Renal pelvis (tissue), 4 donors: ENCODE results near the gene EXOC6B. TPM values are rescaled to one million over a fixed set of nuclear protein-coding genes. Genes with fewer than 3 reads are reported as not detected.

Experiments used
- DNase-seq: peaks from one replicate; pipeline ENCODE4 v3.0.0-alpha.2; 2013
- polyA plus RNA-seq, 3 donors: library from polyadenylated mRNA; unstranded; fragments of 120-200 nt; gene quantifications; one replicate each; pipeline ENCODE4 v1.2.1, GENCODE V29; 2013; ENCODE audit not compliant: insufficient read length in 3 of 3

EXOC6B gene
- polyA plus RNA-seq, 3 donors = 20.0 to 24.6 (median 21.8) TPM

DNA sequence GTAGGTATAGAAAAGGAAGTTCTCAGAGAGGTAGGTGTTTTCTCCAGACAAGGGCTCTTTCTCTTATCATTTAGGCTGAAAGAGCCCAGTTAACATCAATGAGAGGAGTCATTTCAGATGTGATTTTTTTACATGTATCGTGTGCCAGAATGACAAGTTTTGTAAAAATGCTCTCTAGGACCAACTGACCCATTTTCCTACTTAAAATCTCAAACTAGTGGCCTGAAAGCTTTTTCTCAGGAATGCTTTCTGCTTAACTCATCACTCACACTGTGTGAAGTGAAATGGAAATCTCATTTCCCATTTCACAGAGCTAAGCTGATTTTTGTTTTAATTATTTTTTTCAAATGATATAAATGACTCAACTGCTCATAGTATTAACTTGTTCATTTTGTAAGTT lies 549.5 kb downstream of the EXOC6B start:
- DNase-seq = no peak

DNA sequence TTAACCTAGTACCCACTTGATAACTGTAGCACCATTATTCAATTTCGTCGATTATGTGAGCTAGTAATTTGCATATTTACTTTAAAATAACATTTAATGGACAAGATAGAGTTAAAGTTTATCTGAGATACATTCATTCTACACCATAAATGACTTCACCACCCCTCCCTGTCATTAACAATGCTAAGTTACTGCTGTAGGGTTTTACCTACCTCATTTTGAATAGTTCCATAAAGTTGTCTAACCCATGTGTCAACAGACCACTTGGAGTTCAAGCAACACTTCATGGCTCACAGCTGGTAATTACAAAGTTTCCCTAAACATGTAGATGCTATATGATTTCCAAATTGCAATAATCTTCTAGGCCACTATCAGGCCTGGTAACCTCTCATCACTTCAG lies 550.7 kb downstream of the EXOC6B start:
- no peak for DNase-seq

DNA sequence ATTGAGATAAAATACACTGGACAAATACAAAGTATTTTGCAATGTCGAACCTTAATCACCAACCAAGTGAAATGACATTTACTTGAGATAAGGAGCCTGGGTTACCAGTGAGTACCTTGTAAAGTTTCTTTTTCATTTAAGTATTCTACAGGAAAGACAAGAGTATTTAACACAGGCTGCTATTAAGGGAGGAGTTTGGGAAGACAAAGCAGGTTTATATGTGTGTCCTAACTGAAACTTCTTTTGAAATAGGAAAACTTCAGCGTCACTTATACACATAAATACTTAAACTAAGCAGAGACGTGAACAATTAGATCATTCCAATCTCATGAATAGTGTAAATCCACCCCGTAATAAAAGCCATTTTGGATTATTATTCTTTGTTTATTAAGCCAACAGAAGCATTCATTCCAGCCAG lies 551.4 kb downstream of the EXOC6B start:
- DNase-seq = no peak

DNA sequence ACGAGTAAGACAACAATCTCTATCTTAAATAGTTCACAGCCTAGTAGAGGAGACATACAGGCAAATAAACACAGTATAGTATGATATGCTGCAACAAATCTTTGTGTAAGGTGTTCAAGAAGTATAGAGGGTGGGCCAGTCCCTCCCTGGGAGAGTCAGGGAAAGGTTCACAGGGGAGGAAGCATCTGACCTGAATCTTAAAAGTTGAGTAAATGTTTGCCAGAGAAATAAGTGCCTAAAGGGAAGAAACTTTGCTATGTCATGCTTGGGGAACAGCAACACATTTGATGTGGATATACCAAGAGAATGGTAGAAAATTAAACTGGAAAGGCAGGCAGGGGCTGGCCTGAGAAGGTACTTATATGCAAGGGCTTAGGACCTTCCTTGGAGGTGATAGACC lies 552.4 kb downstream of the EXOC6B start:
- DNase-seq = no peak

DNA sequence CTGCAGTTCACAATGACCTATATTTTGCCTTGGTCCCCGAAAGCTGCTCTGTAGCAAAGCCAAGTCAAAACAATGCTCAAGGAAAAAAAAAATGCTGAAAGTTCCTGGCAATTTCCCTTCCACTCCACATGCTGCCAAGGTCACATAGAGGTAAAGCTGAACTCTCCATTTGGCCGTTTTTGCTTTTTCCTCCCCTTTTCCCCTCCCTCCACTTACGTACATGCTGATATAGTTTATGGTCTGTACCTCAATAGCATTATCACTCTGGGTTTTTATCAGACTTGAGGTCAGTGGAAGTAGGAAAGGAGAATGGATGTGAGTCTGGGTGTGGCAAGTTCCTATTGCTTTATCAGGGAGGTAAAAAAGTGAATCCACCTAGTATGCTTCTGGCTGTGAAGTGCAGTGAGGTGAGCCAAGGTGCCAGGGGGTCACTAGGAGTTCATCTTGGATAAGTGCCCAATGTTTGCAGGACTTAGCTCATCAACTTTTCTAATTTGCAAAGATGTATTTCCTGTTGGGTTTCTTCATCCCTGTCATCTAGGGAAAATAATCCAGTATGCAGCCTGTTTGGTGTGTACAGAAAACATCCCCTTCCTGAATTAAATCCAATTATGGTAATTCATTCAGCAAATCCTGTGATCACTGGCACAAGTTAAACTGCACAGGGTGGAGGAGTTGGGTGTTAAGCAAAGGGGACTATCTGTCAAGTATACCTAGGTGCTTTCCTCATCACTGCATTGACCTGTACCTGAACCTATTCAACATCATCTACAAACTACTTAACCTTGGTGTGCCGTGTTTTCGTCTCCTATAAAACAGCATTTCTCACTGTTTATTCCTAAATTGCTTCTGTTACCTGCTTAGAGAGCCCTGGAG lies 553.8 kb downstream of the EXOC6B start:
- peak; percentile 37 for DNase-seq

DNA sequence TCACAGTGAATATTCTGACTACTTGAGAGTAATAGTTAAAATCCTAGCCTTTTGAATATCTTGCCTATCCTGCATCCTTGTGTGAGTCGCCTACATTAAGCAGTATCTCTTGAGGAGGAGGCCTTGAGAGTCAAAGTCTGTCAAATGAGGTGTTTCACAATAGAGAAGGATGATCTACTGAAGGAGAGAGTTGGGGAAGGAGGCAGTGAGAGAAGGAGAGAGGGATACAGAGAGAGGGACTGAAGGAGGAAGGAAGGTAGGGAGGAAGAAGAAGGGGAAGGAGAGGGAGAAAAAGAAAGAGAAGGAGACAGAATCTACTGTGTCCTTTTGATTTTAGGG lies 554.6 kb downstream of the EXOC6B start:
- DNase-seq = no peak

GRCh38 chr2:72270556-72271275 lies 555.1 kb downstream of the EXOC6B start:
- no peak for DNase-seq

DNA sequence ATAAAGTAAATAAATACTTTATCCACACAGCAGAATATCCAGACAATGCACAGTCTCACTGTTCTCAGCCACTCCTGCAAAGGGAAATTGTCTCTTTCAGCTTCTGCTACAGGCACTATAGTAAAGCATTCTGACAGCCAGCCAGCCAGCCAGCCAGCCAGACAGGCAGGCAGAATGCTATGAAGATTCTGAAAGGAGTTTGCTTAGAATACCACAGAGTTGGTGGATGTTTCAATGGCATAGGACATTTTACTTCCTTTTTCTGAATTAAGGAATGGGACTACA lies 562.1 kb downstream of the EXOC6B start:
- DNase-seq = no peak

GRCh38 chr2:72263043-72263775 lies 562.6 kb downstream of the EXOC6B start:
- DNase-seq = no peak

DNA sequence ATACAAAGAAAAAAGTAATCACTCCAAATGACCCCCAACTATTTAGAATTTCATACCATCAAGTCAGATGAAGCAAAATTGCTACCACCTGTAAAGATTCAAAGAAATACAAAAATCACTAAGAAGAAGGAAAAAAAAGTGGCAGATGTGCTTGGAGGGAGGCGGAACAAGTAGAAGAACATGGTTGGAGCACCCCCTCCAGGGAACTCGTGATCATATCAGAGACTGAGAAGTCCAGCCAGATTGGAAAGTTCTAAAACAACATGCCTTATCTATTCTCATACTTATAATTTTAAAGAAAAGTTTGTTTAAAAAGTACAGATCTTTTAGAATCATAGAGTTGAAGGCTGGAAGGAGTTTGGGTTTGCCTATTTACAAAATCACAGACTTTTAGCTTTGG lies 564.8 kb downstream of the EXOC6B start:
- no peak for DNase-seq

DNA sequence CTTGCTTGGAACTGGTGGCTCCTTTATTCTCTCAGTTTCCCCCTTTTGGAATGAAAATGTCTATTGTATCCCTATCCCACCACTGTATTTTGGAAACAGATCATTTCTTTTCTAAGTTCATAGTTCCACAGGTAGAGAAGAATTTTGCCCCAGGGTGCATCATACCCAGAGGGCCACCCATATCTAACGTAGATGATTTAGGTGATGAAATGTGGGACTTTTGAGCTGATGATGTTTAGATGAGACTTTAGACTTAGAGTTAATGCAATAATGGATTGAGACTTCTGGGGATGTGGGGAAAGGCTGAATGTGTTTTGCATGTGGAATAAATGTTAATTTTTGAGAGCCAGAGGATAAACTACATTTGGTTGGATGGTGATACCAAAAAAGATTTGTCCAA lies 570.3 kb downstream of the EXOC6B start:
- no peak for DNase-seq

DNA sequence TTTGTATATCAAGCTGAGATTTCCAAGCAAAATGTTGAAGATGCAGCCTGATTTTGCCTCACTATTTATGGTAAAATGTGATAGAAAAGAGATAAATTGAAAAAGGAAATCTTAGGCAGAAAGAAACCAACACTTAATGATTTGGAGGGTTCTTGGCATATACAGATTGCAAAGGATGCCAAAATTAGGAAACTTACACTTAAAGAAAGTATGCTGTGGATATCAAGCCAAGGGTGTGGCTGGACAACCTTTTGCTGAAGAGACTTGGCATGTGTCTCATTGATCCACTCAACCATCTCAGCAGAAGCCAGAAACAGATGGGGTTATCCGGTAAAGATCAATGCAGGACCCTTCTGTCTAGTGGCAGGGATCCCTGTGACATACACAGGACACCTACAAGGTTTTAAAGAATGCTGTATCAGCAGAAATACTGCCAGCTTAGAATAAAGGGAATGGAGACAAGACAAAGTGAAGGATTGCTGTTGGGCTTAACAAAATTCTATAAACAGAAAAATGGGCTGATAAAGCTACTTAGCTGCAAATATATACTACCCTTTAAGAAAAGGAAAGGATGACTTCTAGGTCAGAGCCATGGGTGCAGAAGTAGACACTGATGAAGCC lies 570.9 kb downstream of the EXOC6B start:
- DNase-seq = no peak

DNA sequence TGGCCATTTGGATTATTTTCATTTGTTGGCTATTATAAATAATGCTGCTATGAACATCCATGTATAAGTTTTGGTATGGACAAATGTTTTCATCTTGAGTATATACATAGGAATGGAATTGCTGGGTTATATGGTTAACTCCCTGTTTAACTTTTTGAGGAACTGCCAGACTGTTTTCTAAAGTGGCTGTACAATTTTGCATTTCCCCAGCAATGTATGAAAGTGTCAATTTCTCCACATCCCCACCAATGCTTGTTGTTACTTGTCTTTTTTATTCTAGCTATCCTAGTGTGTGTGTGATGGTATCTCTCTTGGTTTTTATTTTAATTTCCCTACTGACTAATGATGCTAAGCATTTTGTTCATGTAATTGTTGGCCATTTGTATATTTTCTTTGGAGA lies 587.5 kb downstream of the EXOC6B start:
- no peak for DNase-seq

DNA sequence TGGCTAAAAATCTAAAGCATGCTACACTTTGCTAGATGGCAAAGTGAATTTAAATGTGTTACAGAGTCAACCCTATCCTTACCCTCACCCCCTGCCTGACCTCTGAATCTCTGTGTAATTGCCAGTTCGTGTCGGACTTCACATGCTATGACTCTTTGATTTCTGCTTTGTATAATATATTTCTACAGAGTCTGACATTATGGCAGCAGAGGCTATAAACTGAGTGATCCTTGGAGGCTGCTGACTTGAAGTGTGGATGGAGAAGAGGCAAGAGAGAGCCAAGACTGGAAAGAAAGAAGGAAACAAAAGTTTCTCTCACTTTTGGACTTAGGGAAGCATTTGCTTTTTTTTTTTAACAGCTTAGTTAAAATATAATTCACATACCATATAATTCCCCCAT lies 588.3 kb downstream of the EXOC6B start:
- DNase-seq = no peak

- no peak for DNase-seq
Measured at GRCh38 chr2:72236445-72237067, 589.3 kb downstream of the EXOC6B start.

DNA sequence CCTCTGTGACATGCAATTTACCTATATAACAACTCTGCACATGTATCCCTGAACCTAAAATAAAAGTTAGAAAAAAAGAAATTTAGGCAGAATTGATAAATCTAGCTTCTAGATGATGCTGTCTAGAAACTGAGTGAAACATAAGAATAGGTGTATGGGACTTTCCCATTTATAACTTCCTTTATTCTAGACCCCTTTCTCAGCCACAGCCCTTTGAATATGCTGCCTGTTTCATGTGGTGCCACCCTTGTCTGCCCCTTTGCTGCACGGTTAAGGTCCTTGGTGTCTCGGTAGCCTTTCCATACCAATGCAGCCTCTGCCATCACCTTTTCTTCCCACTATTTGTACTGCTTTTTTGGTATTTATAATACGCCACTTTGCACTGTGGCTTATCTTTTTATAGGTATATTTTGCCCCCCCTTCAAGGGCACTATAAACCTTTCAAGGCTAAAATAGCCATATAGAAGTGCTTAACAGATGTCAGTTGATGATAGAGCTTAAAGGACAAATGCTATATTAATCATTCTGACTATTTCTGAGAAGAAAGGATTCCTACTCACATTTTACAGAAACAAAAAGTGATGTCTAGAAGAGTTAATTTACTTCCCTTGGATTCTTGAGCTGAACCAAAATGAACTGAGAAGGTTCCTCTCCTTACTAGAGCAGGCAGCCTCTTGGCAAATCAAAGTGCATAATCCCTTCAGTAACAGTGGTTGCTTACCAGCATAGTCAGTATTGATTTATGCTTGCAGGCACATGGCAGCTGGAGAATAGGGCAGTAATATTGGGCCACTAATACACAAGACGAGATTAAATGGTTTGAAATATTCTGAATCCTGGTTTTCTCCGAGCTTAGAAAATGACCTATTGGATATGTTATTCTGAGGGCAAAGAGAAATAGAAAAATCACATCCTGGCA lies 590.1 kb downstream of the EXOC6B start:
- DNase-seq = no peak

- no peak for DNase-seq
Measured at GRCh38 chr2:72233211-72233610, 592.6 kb downstream of the EXOC6B start.

- DNase-seq = no peak
Measured at GRCh38 chr2:72222829-72223564, 602.8 kb downstream of the EXOC6B start.

DNA sequence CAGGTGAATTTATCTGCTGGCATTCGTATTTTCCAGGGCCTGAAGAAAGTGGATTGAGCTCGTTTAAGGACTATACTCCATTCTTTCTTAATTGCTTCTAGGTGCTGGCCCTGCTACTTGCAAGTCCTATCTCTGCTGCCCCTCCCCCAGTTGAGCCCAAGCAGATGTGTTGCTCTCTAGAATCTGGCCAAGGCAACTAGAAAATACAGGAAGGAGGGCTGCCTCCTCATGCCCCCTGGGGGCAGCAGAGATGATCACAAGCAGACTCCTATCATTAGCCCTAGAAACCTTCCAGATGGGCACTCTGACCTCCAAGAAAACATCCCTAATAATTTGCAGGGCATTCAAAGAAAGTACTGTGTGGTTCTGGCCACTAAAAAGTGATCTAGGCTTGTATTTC lies 605.7 kb downstream of the EXOC6B start:
- no peak for DNase-seq

GRCh38 chr2:72214429-72215143 lies 611.2 kb downstream of the EXOC6B start:
- DNase-seq = no peak
